CD14-positive monocyte (primary cell): ENCODE results near the gene TRAIP. TPM values are rescaled to one million over a fixed set of nuclear protein-coding genes. Genes with fewer than 3 reads are reported as not detected.
A peak's percentile ranks its signal among the peaks of the same experiment; 100 is the strongest.

Experiments used
- DNase-seq, 3 donors: peaks; one replicate each; pipeline ENCODE4 v3.0.0-alpha.2; 2011 to 2022
- H2AFZ ChIP-seq: 2 replicates; pipeline ENCODE4 v1.6.0; 2012; ENCODE audit warnings: mild to moderate bottlenecking, low read depth, low read length, inconsistent platforms; ENCODE audit not compliant: insufficient read depth, poor library complexity, severe bottlenecking
- H3K27ac ChIP-seq, 2 donors: 1 replicate in 1 of 2; 2 replicates in 1 of 2; pipeline ENCODE4 v1.5.1; 2012 to 2013; ENCODE audit warnings: low read length in 2 of 2, control low read depth in 1 of 2, inconsistent platforms in 1 of 2, low read depth in 1 of 2, mild to moderate bottlenecking in 1 of 2
- H3K27me3 ChIP-seq, 2 donors: one replicate each; pipeline versions ENCODE4 v1.6.0 to v1.6.1; 2011 to 2013; ENCODE audit warnings: low read length in 2 of 2; ENCODE audit not compliant: control insufficient read depth in 2 of 2, insufficient read depth in 2 of 2
- H3K36me3 ChIP-seq, 2 donors: replicated peaks in 1 of 2; 1 replicate in 1 of 2; 2 replicates in 1 of 2; pipeline versions ENCODE4 v1.5.1 to v1.6.1; 2012 to 2013; ENCODE audit warnings: low read length in 2 of 2, control low read depth in 1 of 2, inconsistent platforms in 1 of 2, mild to moderate bottlenecking in 1 of 2; ENCODE audit not compliant: insufficient read depth in 2 of 2, control insufficient read depth in 1 of 2
- H3K4me1 ChIP-seq, 2 donors: 1 replicate in 1 of 2; 2 replicates in 1 of 2; pipeline versions ENCODE4 v1.5.1 to v1.6.1; 2012 to 2013; ENCODE audit warnings: low read length in 2 of 2, control low read depth in 1 of 2, inconsistent platforms in 1 of 2, mild to moderate bottlenecking in 1 of 2, moderate library complexity in 1 of 2; ENCODE audit not compliant: insufficient read depth in 2 of 2, control insufficient read depth in 1 of 2
- H3K4me2 ChIP-seq: replicated peaks from 2 replicates; pipeline ENCODE3; 2012; ENCODE audit warnings: low read length, moderate library complexity, mild to moderate bottlenecking; ENCODE audit not compliant: poor library complexity, severe bottlenecking; ENCODE audit errors: extremely low read depth
- H3K4me3 ChIP-seq, 3 experiments: fragments of 200-600 bp in 1 of 3; sonication (generic) in 1 of 3; replicated peaks in 1 of 3; 1 replicate in 2 of 3; 2 replicates in 1 of 3; pipeline ENCODE4 v1.5.1; 2011 to 2013; ENCODE audit warnings: low read length in 3 of 3, mild to moderate bottlenecking in 3 of 3, control low read depth in 2 of 3, low read depth in 2 of 3, inconsistent platforms in 1 of 3, moderate library complexity in 1 of 3
- H3K79me2 ChIP-seq: 2 replicates; pipeline ENCODE4 v1.6.0; 2012; ENCODE audit warnings: mild to moderate bottlenecking, control low read depth, inconsistent platforms, low read length, moderate library complexity; ENCODE audit not compliant: insufficient read depth
- H3K9ac ChIP-seq: 2 replicates; pipeline ENCODE4 v1.6.0; 2017; ENCODE audit warnings: low read length, mild to moderate bottlenecking; ENCODE audit not compliant: insufficient read depth, poor library complexity, severe bottlenecking
- H3K9me3 ChIP-seq, 2 donors: replicated peaks in 1 of 2; 1 replicate in 1 of 2; 2 replicates in 1 of 2; pipeline versions ENCODE4 v1.5.1 to v1.6.1; 2012 to 2013; ENCODE audit warnings: low read length in 2 of 2, control low read depth in 1 of 2; ENCODE audit not compliant: control insufficient read depth in 1 of 2, insufficient read depth in 1 of 2
- H4K20me1 ChIP-seq: 2 replicates; pipeline ENCODE4 v1.6.0; 2012; ENCODE audit warnings: mild to moderate bottlenecking, low read length, control low read depth, moderate library complexity; ENCODE audit not compliant: insufficient read depth
- H3K27ac Mint-ChIP-seq, 7 donors: one replicate each; pipeline ENCODE4 v1.8.0; 2020; ENCODE audit warnings: mild to moderate bottlenecking in 7 of 7, mixed read lengths in 7 of 7, moderate library complexity in 6 of 7, inconsistent platforms in 2 of 7
- H3K27me3 Mint-ChIP-seq, 3 donors: one replicate each; pipeline ENCODE4 v1.8.0; 2021 to 2022; ENCODE audit warnings: low read depth in 3 of 3, mild to moderate bottlenecking in 3 of 3, mixed read lengths in 3 of 3, moderate library complexity in 3 of 3, inconsistent platforms in 1 of 3
- H3K36me3 Mint-ChIP-seq, 2 donors: one replicate each; pipeline ENCODE4 v1.8.0; 2020; ENCODE audit warnings: mixed read lengths in 2 of 2, inconsistent platforms in 1 of 2, mild to moderate bottlenecking in 1 of 2
- H3K4me1 Mint-ChIP-seq: one replicate; pipeline ENCODE4 v1.8.0; 2020; ENCODE audit warnings: mild to moderate bottlenecking, mixed read lengths
- H3K4me3 Mint-ChIP-seq, 2 donors: one replicate each; pipeline ENCODE4 v1.8.0; 2020; ENCODE audit warnings: mild to moderate bottlenecking in 2 of 2, mixed read lengths in 2 of 2, moderate library complexity in 1 of 2
- H3K9me3 Mint-ChIP-seq, 7 donors: one replicate each; pipeline ENCODE4 v1.8.0; 2020 to 2022; ENCODE audit warnings: mixed read lengths in 7 of 7, mild to moderate bottlenecking in 6 of 7, moderate library complexity in 6 of 7, inconsistent platforms in 2 of 7
- CTCF ChIP-seq: fragments of 200-600 bp; IDR thresholded peaks from one replicate; pipeline ENCODE4 v1.8.0; 2022; ENCODE audit warnings: antibody characterized with exemption, mild to moderate bottlenecking
- WGBS: methylation state at CpG from one replicate; pipeline ENCODE4 v1.1.5; 2013; ENCODE audit warnings: missing lambda C conversion rate; ENCODE audit not compliant: insufficient coverage; 5-methylcytosine and 5-hydroxymethylcytosine counted together
- intact Hi-C, 2 donors: fragments of 100-400 bp; cut with micrococcal nuclease; formaldehyde crosslinking; loops; one replicate each; pipeline versions ENCODE4 v1.15.0 to v1.15.1; 2023
- polyA plus RNA-seq, 3 donors: library from polyadenylated mRNA; depleted of rRNA in 1 of 3; unstranded in 2 of 3; stranded (reverse) in 1 of 3; fragments of 300-500 nt in 2 of 3; fragments of >200 nt in 1 of 3; fragmentation: Illumina TruSeq in 2 of 3; gene quantifications; 1 replicate in 2 of 3; 2 replicates in 1 of 3; pipeline ENCODE4 v1.2.3, GENCODE V29; 2012 to 2021

Gene TRAIP
- polyA plus RNA-seq, 3 donors: 0.68 to 1.1 (median 0.95) TPM

GRCh38 chr3:49883998-49884397 is 27.6 kb upstream of the TRAIP start:
- Mint-ChIP-seq H3K4me3 (no peak overlapping the region), H3K36me3 (no peaks in the 10 kb centered on the region), H3K27me3 (peaks cover 1 to 3% (median 2%) of the 10 kb centered on the region in 3 donors), H3K9me3 (no peaks in the 10 kb centered on the region), H3K27ac (peak overlapping the region in 1 of 7 donors; percentile 3), H3K4me1 (peaks cover 7% of the 10 kb centered on the region)
- no peak overlapping the region for H3K4me2 ChIP-seq
- H3K4me3 ChIP-seq: no peak overlapping the region
- no peak overlapping the region for H3K9ac ChIP-seq
- DNase-seq: no peak
- H3K9me3 ChIP-seq: no peaks in the 10 kb centered on the region
- H3K36me3 ChIP-seq: no peaks in the 10 kb centered on the region
- 76% methylated on average over 3 of the region's 4 CpGs for WGBS
- no peaks in the 10 kb centered on the region for H3K79me2 ChIP-seq
- H3K27me3 ChIP-seq: no peaks in the 10 kb centered on the region
- H3K27ac ChIP-seq: no peak overlapping the region
- no peaks in the 10 kb centered on the region for H4K20me1 ChIP-seq
- intact Hi-C loops: no loop called here
- no peak overlapping the region for H2AFZ ChIP-seq
- TF ChIP-seq CTCF: no peak
- peaks cover 0 to 2% of the 10 kb centered on the region in 2 donors for H3K4me1 ChIP-seq

GRCh38 chr3:49882166-49882565 is 25.8 kb upstream of the TRAIP start:
- H3K27me3 Mint-ChIP-seq: peaks cover 1 to 3% (median 2%) of the 10 kb centered on the region in 3 donors
- no peak overlapping the region for H3K27ac Mint-ChIP-seq
- H3K4me3 Mint-ChIP-seq: no peak overlapping the region
- no peak overlapping the region for H3K4me2 ChIP-seq
- WGBS: 7% methylated on average over 3 of the region's 6 CpGs
- H3K79me2 ChIP-seq: no peaks in the 10 kb centered on the region
- H3K4me3 ChIP-seq: no peak overlapping the region
- no peaks in the 10 kb centered on the region for H3K9me3 ChIP-seq
- no peak overlapping the region for H3K27ac ChIP-seq
- no peak for DNase-seq
- no peak overlapping the region for H3K9ac ChIP-seq
- no peaks in the 10 kb centered on the region for H3K27me3 ChIP-seq
- peaks cover 7% of the 10 kb centered on the region for H3K4me1 Mint-ChIP-seq
- intact Hi-C loops: no loop called here
- no peaks in the 10 kb centered on the region for H4K20me1 ChIP-seq
- no peak for TF ChIP-seq CTCF
- no peaks in the 10 kb centered on the region for H3K36me3 Mint-ChIP-seq
- no peaks in the 10 kb centered on the region for H3K36me3 ChIP-seq
- no peaks in the 10 kb centered on the region for H3K9me3 Mint-ChIP-seq
- peaks cover 0 to 2% of the 10 kb centered on the region in 2 donors for H3K4me1 ChIP-seq
- no peak overlapping the region for H2AFZ ChIP-seq
